Measurements from ENCODE around the gene FIS1. TPM values are rescaled to one million over a fixed set of nuclear protein-coding genes. Genes with fewer than 3 reads are reported as not detected.

FIS1 gene
- polyA plus RNA-seq, 1 of the 3 experiments (the other 2 are of a cell fraction), result 1,313 TPM

DNA sequence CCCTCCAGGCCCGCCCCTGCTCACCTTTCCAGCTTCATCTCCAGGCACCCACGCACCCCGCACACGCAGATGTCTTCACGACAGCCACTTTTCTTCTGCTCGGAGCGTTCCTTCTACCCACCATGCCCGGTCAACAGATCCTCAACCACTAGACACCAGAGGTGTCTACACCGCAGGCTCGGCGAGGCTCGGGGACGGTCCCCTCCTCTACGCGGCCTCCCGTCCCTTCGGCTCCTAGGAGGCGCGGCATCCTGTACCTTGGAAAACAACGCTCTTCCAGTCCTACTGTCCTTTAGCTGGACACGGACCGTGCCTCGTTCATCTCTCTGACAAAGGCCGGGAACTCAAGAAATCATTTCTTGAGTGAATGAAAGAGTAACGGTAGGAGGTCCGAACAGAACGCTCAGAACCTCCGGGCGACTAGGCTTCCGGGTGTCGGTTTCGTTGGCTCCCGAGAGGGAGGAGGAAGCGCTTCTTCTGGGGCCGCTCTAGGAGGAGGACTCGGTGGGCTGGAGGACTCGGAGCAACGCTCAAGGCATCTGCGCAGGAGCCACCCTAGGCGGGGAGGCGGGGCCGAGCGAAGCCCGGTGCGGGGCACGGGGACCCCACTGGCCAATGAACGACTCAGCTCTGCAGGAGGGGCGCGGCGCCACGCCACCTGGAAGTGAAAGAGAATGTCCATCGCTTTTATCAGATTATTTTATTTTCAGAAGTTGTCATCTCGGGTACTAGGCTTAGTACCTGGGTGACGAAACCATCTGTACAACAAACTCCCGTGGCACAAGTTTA lies 7.2 kb upstream of the FIS1 start (continued):
- TF ChIP-seq, protein P1, sequence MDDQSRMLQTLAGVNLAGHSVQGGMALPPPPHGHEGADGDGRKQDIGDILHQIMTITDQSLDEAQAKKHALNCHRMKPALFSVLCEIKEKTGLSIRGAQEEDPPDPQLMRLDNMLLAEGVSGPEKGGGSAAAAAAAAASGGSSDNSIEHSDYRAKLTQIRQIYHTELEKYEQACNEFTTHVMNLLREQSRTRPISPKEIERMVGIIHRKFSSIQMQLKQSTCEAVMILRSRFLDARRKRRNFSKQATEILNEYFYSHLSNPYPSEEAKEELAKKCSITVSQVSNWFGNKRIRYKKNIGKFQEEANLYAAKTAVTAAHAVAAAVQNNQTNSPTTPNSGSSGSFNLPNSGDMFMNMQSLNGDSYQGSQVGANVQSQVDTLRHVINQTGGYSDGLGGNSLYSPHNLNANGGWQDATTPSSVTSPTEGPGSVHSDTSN (IDR thresholded peaks at IDR 0.05), result no peak
- TF ChIP-seq ELF1 (IDR thresholded peaks at IDR 0.05), result peak; percentile 99
- peak; percentile 97 for TF ChIP-seq POLR2AphosphoS5 (IDR thresholded peaks at IDR 0.05; ENCODE audit: low read depth, low read length)
- TF ChIP-seq TCF12 (IDR thresholded peaks at IDR 0.05), result no peak; the same call in 1 of the 2 replicates
- peak; percentile 86; the same call in 1 of the 2 replicates for TF ChIP-seq SIN3A (IDR thresholded peaks at IDR 0.05; ENCODE audit: borderline replicate concordance, low read depth, low read length)
- peak; percentile 87 for TF ChIP-seq GABPA (IDR thresholded peaks at IDR 0.05; ENCODE audit: low read depth)
- TF ChIP-seq NRF1 (IDR thresholded peaks at IDR 0.05; ENCODE audit: low read depth, low read length), result peak; percentile 99
- peak; percentile 82 for TF ChIP-seq TAF1 (IDR thresholded peaks at IDR 0.05; ENCODE audit: borderline replicate concordance, low read depth, low read length)
- peak; percentile 40; the same call in 1 of the 2 replicates for TF ChIP-seq GATA2 (CRISPR knock-in tag; IDR thresholded peaks at IDR 0.05)

DNA sequence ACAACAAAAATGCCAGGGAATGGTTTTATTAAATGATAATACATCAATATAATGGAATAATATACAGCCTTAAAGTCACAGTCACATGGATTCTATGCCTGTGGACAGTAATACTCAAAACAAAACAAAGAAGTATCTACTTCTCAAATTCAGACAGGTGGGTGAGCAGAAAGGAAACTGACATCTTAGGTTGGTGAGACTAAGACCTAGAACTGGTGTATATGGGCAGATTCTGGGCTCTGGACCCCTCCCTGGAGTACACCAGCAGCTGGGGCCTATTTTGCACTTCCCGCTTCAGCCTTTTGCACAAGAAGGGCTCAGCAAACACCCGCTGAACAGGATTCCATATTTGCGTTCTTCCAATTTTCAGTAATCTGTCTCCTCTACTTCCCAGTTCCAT lies 5.4 kb upstream of the FIS1 start:
- WGBS (ENCODE audit: low lambda C conversion rate), result 99% methylated on average over 3 of the region's 3 CpGs
- H4K20me1 ChIP-seq (ENCODE audit: insufficient read depth), result peaks cover 24% of the 10 kb centered on the region
- DNase-seq, result no peak
- H3K9me3 ChIP-seq, result no peaks in the 10 kb centered on the region
- peaks cover 0 to 10% of the 10 kb centered on the region in 2 experiments; a peak in 1 of 4 replicates for H3K4me1 ChIP-seq (ENCODE audit: control insufficient read depth in 1 of 2, insufficient read depth in 2 of 2, low read depth in 1 of 2, low read length in 1 of 2)
- H3K4me3 ChIP-seq (ENCODE audit: low read depth in 2 of 2, low read length in 1 of 2), result 0 out of 4 replicates have a peak overlapping the region, but pooled peaks of 1 of the 2 experiments have one; percentile 89
- H3K4me2 ChIP-seq, result peak overlapping the region; percentile 83
- ChIA-PET POLR2A (no interaction called here), CTCF (interaction anchor here (1.1 to 5.8 kb wide), 2 partner anchors 32 to 40 kb away, joined by 3 to 38 read pairs; no protein-coding TSS in a partner anchor)
- peaks cover 64% of the 10 kb centered on the region for H3K79me2 ChIP-seq (ENCODE audit: insufficient read depth)
- peaks cover 3% of the 10 kb centered on the region for H3F3A ChIP-seq (replicated peaks; ENCODE audit: insufficient read depth)
- H3K36me3 ChIP-seq (replicated peaks in 1 of 2; ENCODE audit: control insufficient read depth in 1 of 2, insufficient read depth in 2 of 2, low read length in 1 of 2), result peaks cover 3 to 34% of the 10 kb centered on the region in 2 experiments
- TF ChIP-seq MXI1 (IDR thresholded peaks at IDR 0.05; ENCODE audit: low read depth, low read length) (no peak), NRF1 (IDR thresholded peaks at IDR 0.05; ENCODE audit: low read depth, low read length) (no peak), EZH2phosphoT487 (IDR thresholded peaks at IDR 0.05; ENCODE audit: borderline replicate concordance, low read depth) (no peak), RFX5 (IDR thresholded peaks at IDR 0.05; ENCODE audit: low read length) (no peak), SMC3 (IDR thresholded peaks at IDR 0.05; ENCODE audit: low read depth, low read length) (no peak), GATA2 (CRISPR knock-in tag; IDR thresholded peaks at IDR 0.05) (no peak), EP300 (IDR thresholded peaks at IDR 0.05; ENCODE audit: borderline replicate concordance in 1 of 2, low read depth in 1 of 2, low read length in 1 of 2) (no peak), RXRA (IDR thresholded peaks at IDR 0.05; ENCODE audit: borderline replicate concordance, low read depth) (no peak), JUND (IDR thresholded peaks at IDR 0.05) (no peak), MEF2A (IDR thresholded peaks at IDR 0.05; ENCODE audit: borderline replicate concordance, low read depth) (no peak), SIN3A (IDR thresholded peaks at IDR 0.05; ENCODE audit: borderline replicate concordance, low read depth, low read length) (no peak), FOXM1 (IDR thresholded peaks at IDR 0.05; ENCODE audit: low read depth) (no peak), POLR2AphosphoS5 (IDR thresholded peaks at IDR 0.05; ENCODE audit: low read depth, low read length) (no peak)
- TF ChIP-seq, protein P2, sequence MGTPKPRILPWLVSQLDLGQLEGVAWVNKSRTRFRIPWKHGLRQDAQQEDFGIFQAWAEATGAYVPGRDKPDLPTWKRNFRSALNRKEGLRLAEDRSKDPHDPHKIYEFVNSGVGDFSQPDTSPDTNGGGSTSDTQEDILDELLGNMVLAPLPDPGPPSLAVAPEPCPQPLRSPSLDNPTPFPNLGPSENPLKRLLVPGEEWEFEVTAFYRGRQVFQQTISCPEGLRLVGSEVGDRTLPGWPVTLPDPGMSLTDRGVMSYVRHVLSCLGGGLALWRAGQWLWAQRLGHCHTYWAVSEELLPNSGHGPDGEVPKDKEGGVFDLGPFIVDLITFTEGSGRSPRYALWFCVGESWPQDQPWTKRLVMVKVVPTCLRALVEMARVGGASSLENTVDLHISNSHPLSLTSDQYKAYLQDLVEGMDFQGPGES (IDR thresholded peaks at IDR 0.05; ENCODE audit: low read depth, low read length), result no peak
- TF ChIP-seq, protein P3, sequence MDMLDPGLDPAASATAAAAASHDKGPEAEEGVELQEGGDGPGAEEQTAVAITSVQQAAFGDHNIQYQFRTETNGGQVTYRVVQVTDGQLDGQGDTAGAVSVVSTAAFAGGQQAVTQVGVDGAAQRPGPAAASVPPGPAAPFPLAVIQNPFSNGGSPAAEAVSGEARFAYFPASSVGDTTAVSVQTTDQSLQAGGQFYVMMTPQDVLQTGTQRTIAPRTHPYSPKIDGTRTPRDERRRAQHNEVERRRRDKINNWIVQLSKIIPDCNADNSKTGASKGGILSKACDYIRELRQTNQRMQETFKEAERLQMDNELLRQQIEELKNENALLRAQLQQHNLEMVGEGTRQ (IDR thresholded peaks at IDR 0.05; ENCODE audit: borderline replicate concordance, low read depth, low read length), result no peak
- TF ChIP-seq, protein P4, sequence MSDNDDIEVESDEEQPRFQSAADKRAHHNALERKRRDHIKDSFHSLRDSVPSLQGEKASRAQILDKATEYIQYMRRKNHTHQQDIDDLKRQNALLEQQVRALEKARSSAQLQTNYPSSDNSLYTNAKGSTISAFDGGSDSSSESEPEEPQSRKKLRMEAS (IDR thresholded peaks at IDR 0.05; ENCODE audit: low read depth), result no peak
- TF ChIP-seq, protein P1 (IDR thresholded peaks at IDR 0.05), result no peak
- no peak overlapping the region for H3K9ac ChIP-seq
- no peaks in the 10 kb centered on the region for H3K9me2 ChIP-seq
- H3K27me3 ChIP-seq (ENCODE audit: insufficient read depth), result 0 out of 2 replicates have a peak, but pooled peaks cover 4% of the 10 kb centered on the region
- no peak overlapping the region for H3K27ac ChIP-seq (ENCODE audit: low read depth in 2 of 2, low read length in 1 of 2)
- no peak overlapping the region for H2AFZ ChIP-seq (ENCODE audit: low read depth)

Data from SK-N-SH (cell line).